ENCODE results near the gene ZNF784.
A peak's percentile ranks its signal among the peaks of the same experiment; 100 is the strongest.

ZNF784 gene

DNA sequence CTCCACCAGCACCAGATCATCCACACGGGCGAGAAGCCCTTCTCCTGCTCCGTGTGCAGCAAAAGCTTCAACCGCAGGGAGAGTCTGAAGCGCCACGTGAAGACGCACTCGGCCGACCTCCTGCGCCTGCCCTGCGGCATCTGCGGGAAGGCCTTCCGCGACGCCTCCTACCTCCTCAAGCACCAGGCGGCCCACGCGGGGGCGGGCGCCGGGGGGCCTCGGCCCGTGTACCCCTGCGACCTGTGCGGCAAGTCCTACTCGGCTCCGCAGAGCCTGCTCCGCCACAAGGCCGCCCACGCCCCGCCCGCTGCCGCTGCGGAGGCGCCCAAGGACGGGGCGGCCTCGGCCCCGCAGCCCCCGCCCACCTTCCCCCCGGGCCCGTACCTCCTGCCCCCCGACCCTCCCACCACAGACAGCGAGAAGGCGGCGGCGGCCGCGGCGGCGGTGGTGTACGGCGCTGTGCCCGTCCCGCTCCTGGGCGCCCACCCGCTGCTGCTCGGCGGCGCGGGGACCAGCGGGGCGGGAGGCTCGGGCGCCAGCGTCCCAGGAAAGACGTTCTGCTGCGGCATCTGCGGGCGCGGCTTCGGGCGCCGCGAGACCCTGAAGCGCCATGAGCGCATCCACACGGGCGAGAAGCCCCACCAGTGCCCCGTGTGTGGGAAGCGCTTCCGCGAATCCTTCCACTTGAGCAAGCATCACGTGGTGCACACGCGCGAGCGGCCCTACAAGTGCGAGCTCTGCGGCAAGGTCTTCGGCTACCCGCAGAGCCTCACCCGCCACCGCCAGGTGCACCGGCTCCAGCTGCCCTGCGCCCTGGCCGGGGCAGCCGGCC lies 9.4 kb downstream of the ZNF784 start:
- no peak overlapping the region for H3K9ac ChIP-seq (ENCODE audit: low read depth, low read length)
- H3K4me3 ChIP-seq (ENCODE audit: low read depth, low read length), result no peak overlapping the region
- no peaks in the 10 kb centered on the region for H3K27me3 ChIP-seq (ENCODE audit: control insufficient read depth, insufficient read depth, low read length)
- H3K4me1 ChIP-seq (ENCODE audit: control insufficient read depth, insufficient read depth, low read length), result no peaks in the 10 kb centered on the region
- H3K36me3 ChIP-seq (ENCODE audit: control insufficient read depth, insufficient read depth, low read length), result peaks cover 17% of the 10 kb centered on the region
- no peaks in the 10 kb centered on the region for H3K9me3 ChIP-seq (ENCODE audit: control insufficient read depth, insufficient read depth, low read length)

DNA sequence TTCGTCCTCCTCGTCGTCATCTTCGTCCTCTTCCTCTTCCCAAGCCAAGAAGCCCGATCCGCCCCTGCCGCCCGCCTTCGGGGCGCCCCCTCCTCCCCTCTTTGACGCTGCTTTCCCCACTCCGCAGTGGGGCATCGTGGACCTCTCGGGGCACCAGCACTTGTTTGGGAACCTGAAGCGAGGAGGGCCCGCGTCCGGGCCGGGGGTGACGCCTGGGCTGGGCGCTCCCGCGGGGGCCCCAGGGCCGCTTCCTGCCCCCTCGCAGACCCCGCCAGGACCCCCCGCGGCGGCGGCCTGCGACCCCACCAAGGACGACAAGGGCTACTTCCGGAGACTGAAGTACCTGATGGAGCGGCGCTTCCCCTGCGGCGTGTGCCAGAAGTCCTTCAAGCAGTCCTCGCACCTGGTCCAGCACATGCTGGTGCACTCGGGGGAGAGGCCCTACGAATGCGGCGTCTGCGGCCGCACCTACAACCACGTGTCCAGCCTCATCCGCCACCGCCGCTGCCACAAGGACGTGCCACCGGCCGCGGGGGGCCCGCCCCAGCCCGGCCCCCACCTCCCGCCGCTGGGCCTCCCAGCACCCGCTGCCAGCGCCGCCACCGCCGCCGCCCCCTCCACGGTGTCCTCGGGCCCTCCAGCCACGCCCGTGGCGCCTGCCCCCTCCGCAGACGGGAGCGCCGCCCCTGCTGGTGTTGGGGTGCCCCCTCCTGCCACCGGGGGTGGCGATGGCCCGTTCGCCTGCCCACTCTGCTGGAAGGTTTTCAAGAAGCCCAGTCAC lies 10.2 kb downstream of the ZNF784 start:
- Histone ChIP-seq H3K9me3 (ENCODE audit: control insufficient read depth, insufficient read depth, low read length) (no peaks in the 10 kb centered on the region), H3K27me3 (ENCODE audit: control insufficient read depth, insufficient read depth, low read length) (no peaks in the 10 kb centered on the region), H3K4me3 (ENCODE audit: low read depth, low read length) (no peak overlapping the region), H3K4me1 (ENCODE audit: control insufficient read depth, insufficient read depth, low read length) (no peaks in the 10 kb centered on the region), H3K9ac (ENCODE audit: low read depth, low read length) (no peak overlapping the region), H3K36me3 (ENCODE audit: control insufficient read depth, insufficient read depth, low read length) (peaks cover 22% of the 10 kb centered on the region)

DNA sequence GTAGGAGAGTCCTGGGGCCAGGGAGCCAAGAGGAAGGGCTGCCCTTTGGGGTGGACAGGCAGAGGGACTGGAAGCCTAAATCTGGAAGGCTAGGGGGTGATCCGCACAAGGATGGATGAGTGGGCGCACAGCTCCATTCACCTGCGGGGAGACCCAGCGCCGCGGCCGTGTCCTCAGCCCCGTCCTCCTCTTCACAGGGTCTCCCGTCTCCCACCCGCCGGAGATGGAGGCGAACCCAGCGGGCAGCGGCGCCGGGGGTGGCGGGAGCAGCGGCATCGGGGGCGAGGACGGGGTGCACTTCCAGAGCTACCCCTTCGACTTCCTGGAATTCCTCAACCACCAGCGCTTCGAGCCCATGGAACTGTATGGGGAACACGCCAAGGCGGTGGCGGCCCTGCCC lies 11.0 kb downstream of the ZNF784 start:
- H3K9ac ChIP-seq (ENCODE audit: low read depth, low read length), result no peak overlapping the region
- no peak overlapping the region for H3K4me3 ChIP-seq (ENCODE audit: low read depth, low read length)
- H3K9me3 ChIP-seq (ENCODE audit: control insufficient read depth, insufficient read depth, low read length), result no peaks in the 10 kb centered on the region
- H3K36me3 ChIP-seq (ENCODE audit: control insufficient read depth, insufficient read depth, low read length), result peaks cover 22% of the 10 kb centered on the region
- no peaks in the 10 kb centered on the region for H3K27me3 ChIP-seq (ENCODE audit: control insufficient read depth, insufficient read depth, low read length)
- no peaks in the 10 kb centered on the region for H3K4me1 ChIP-seq (ENCODE audit: control insufficient read depth, insufficient read depth, low read length)

DNA sequence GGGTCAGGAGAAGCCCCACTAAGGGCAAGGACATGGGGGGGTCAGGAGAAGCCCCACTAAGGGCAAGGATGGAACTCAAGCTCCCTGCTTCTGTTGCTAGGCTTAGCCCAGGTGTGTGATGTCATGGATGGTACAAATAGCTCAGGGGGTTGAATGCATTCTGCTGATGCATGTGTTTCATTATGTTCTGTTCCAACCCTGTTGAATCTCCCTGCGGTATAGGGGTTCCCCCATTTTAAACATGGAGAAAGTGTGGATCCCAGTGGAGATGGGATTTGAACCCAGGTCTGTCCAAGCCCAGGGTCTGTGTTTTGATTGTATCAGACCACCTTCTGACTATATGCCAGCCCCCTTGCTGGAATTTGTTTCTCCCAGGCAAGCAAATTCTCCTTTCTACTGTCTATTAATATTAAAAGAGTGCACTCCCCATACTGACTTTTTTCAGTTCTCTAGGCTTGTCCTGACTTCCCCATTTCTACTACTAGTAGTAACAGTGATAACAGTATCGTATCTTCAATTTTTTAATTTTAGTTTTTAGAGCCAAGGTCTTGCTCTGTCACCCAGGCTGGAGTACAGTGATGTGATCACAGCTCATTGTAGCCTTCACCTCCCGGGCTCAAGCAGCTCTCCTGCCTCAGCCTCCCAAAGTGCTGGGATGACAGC lies 12.3 kb downstream of the ZNF784 start:
- H3K4me3 ChIP-seq (ENCODE audit: low read depth, low read length), result no peak overlapping the region
- H3K9me3 ChIP-seq (ENCODE audit: control insufficient read depth, insufficient read depth, low read length), result no peaks in the 10 kb centered on the region
- peaks cover 25% of the 10 kb centered on the region for H3K36me3 ChIP-seq (ENCODE audit: control insufficient read depth, insufficient read depth, low read length)
- no peak overlapping the region for H3K9ac ChIP-seq (ENCODE audit: low read depth, low read length)
- H3K4me1 ChIP-seq (ENCODE audit: control insufficient read depth, insufficient read depth, low read length), result no peaks in the 10 kb centered on the region
- no peaks in the 10 kb centered on the region for H3K27me3 ChIP-seq (ENCODE audit: control insufficient read depth, insufficient read depth, low read length)

DNA sequence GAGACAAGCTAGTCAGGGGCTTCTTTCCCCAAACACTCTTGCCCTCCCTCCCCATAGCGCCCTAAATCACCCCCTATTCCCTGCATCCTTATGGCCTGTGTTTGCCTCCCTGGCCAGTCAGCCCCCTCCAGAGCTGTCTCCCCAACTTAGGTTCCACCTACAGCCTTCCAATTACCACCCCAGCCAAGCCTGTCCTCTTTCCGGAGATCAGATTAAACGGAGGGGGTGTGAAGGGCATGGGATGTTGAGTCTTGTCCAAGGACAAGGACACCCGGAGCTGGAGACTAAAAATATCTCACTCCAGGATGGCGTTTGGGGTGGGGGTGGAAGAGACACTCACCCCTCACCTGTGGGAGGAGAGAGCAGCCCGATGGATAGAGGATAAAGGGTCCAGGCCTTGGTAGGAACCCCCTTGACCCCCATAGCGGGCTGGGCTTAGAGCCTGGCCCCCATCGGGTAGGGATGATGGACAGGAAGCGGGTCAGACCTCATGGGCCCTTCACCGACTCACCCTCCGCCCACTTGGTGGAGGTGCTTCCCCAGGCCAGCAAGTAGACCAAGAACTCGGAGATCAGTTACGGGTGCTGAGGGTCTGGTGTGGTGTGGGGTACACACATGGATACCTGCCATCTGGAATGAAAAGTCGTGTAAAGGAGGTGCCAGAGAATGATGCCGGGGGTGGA lies 12.9 kb downstream of the ZNF784 start:
- Histone ChIP-seq H3K36me3 (ENCODE audit: control insufficient read depth, insufficient read depth, low read length) (peaks cover 23% of the 10 kb centered on the region), H3K4me3 (ENCODE audit: low read depth, low read length) (no peak overlapping the region), H3K9me3 (ENCODE audit: control insufficient read depth, insufficient read depth, low read length) (no peaks in the 10 kb centered on the region), H3K27me3 (ENCODE audit: control insufficient read depth, insufficient read depth, low read length) (no peaks in the 10 kb centered on the region), H3K9ac (ENCODE audit: low read depth, low read length) (no peak overlapping the region), H3K4me1 (ENCODE audit: control insufficient read depth, insufficient read depth, low read length) (no peaks in the 10 kb centered on the region)

DNA sequence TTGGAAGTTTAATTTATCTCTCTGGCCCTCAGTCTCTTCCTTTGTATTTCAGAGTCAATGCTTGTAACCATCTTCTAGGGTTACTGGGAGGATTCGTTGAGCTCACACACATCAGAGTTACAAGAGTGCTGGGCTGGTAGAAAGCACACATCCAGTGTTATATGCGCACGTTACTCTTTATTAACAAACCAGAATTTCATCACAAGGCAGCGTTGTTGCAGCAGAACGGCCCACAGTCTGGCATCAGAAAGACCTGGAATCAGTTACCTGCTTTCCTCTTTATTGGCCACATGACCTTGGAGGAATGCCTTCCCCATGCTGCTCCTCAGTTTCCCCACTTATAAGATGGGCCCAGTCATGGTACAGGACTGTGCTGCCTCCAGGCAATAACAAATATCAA lies 15.0 kb downstream of the ZNF784 start:
- Histone ChIP-seq H3K9me3 (ENCODE audit: control insufficient read depth, insufficient read depth, low read length) (no peaks in the 10 kb centered on the region), H3K36me3 (ENCODE audit: control insufficient read depth, insufficient read depth, low read length) (peaks cover 8% of the 10 kb centered on the region), H3K4me3 (ENCODE audit: low read depth, low read length) (no peak overlapping the region), H3K4me1 (ENCODE audit: control insufficient read depth, insufficient read depth, low read length) (no peaks in the 10 kb centered on the region), H3K27me3 (ENCODE audit: control insufficient read depth, insufficient read depth, low read length) (no peaks in the 10 kb centered on the region), H3K9ac (ENCODE audit: low read depth, low read length) (no peak overlapping the region)

DNA sequence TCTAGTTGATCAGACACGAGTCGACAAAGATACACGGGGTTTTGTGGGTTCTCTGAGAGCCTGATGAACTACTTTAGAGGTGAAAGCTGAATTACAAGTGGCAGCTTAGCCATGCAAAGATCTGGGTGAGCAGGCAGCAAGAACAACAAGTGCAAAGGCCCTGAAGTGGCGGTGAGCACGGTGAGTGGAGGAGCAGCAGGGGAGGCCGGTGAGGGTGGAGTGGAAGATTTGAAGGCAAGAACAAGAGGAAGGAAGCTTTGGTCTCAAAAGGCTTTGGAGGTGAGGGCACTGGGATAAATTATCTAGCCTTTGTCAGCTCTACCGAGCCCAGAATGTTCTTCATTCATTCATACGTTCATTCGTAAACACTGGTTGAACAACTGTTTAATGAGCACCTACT lies 17.5 kb downstream of the ZNF784 start:
- H3K4me1 ChIP-seq (ENCODE audit: control insufficient read depth, insufficient read depth, low read length), result peaks cover 6% of the 10 kb centered on the region
- H3K4me3 ChIP-seq (ENCODE audit: low read depth, low read length), result peak overlapping the region; percentile 89
- H3K9ac ChIP-seq (ENCODE audit: low read depth, low read length), result peak overlapping the region; percentile 12
- no peaks in the 10 kb centered on the region for H3K9me3 ChIP-seq (ENCODE audit: control insufficient read depth, insufficient read depth, low read length)
- peaks cover 8% of the 10 kb centered on the region for H3K36me3 ChIP-seq (ENCODE audit: control insufficient read depth, insufficient read depth, low read length)
- no peaks in the 10 kb centered on the region for H3K27me3 ChIP-seq (ENCODE audit: control insufficient read depth, insufficient read depth, low read length)

DNA sequence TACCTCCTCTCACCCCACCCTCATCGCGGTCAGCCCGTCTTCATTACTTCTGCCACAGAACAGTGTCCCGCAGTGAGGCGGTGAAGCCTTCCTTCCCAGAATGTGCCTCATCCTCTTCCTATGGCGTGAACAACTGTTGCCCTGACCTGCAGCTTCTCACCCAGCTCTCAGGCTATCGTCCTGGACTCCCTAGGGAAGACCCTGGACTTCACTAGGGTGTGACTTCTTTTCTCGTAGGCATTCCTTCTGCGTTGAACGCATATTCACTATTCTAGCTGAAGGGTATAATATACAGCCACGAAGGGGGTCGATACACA lies 17.9 kb downstream of the ZNF784 start:
- H3K36me3 ChIP-seq (ENCODE audit: control insufficient read depth, insufficient read depth, low read length), result peaks cover 8% of the 10 kb centered on the region
- peaks cover 6% of the 10 kb centered on the region for H3K4me1 ChIP-seq (ENCODE audit: control insufficient read depth, insufficient read depth, low read length)
- peak overlapping the region; percentile 89 for H3K4me3 ChIP-seq (ENCODE audit: low read depth, low read length)
- no peak overlapping the region for H3K9ac ChIP-seq (ENCODE audit: low read depth, low read length)
- H3K27me3 ChIP-seq (ENCODE audit: control insufficient read depth, insufficient read depth, low read length), result no peaks in the 10 kb centered on the region
- H3K9me3 ChIP-seq (ENCODE audit: control insufficient read depth, insufficient read depth, low read length), result no peaks in the 10 kb centered on the region

DNA sequence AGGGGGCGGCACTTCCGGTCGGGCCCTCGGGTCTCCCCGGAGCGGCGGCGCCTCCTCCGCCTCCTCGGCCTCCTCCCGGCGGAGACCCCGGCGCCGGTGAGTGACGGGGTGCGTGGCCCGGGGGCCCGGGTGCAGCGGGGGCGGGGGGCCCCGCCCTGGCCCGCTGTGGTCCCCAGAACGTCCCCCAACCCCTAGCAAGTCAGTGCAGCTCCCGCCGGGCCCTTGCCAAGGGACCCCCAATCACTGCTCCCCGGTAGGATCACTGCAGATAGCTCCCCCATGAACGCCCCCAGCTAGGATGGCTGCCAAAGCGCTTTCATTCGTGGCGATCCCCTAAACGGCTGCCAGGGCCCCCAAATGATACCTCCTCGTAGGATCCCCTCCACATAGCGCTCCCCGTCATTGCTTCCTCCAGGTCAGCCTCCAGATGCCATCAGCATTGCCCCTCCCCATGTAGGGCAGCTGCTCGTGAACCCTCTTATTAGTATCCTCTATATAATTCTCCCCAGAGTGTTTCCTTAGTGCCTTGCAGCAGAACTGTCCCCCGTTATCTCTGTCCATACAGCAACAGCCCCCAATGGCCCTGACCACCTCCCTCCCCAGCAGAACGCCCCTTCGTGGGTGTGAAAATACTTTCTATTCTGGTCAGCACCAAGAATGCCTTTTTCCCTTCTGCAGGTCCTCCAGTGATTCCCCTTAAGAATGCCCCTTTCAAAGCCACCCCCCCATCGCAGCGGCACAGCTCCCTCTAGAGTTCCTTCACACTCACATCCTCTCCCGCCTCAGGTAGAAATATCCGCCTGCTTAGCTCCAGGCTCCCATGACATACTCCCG lies 18.5 kb downstream of the ZNF784 start, which contains the start of gene ZNF865:
Gene ZNF865, plus strand, starts transcription at position 11 of the 834 bp plus-strand sequence. CDS start 7,972 bp downstream, outside the sequence.
- Histone ChIP-seq H3K27me3 (ENCODE audit: control insufficient read depth, insufficient read depth, low read length) (no peaks in the 10 kb centered on the region), H3K4me1 (ENCODE audit: control insufficient read depth, insufficient read depth, low read length) (peaks cover 10% of the 10 kb centered on the region), H3K36me3 (ENCODE audit: control insufficient read depth, insufficient read depth, low read length) (peaks cover 8% of the 10 kb centered on the region), H3K9me3 (ENCODE audit: control insufficient read depth, insufficient read depth, low read length) (no peaks in the 10 kb centered on the region), H3K9ac (ENCODE audit: low read depth, low read length) (peak within 1 kb of the TSS; percentile 76), H3K4me3 (ENCODE audit: low read depth, low read length) (peak within 1 kb of the TSS; percentile 89)

DNA sequence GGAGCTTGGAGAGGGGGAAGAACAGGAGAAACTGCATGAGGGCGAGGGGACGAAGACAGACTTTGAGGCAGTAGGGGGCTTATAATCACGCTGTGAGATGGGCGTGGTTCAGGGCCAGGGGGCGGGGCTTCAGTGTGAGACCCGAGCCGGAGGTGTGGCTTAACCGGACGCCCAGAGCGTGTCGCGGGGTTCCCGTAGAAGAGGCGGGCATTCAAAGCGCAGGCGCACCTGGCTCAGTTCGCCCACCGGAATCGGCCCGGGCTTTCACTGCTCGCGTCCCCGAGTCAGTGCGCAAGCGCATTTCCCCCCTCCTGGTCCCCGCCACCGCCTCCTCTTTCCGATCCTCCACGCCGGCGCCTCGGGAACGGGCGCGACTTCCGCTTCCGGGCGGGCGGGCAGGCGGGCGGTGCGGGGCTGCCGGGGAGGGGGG lies 19.1 kb downstream of the ZNF784 start:
- Histone ChIP-seq H3K4me1 (ENCODE audit: control insufficient read depth, insufficient read depth, low read length) (peaks cover 11% of the 10 kb centered on the region), H3K27me3 (ENCODE audit: control insufficient read depth, insufficient read depth, low read length) (no peaks in the 10 kb centered on the region), H3K9ac (ENCODE audit: low read depth, low read length) (no peak overlapping the region), H3K36me3 (ENCODE audit: control insufficient read depth, insufficient read depth, low read length) (peaks cover 8% of the 10 kb centered on the region), H3K4me3 (ENCODE audit: low read depth, low read length) (peak overlapping the region; percentile 89), H3K9me3 (ENCODE audit: control insufficient read depth, insufficient read depth, low read length) (no peaks in the 10 kb centered on the region)

Measured in iPS-15b (cell line).